Measurements from ENCODE around the gene PPP1CA. TPM values are rescaled to one million over a fixed set of nuclear protein-coding genes. Genes with fewer than 3 reads are reported as not detected.

Gene PPP1CA
- total RNA-seq, 1 experiment from 2014 or later = 238 TPM

DNA sequence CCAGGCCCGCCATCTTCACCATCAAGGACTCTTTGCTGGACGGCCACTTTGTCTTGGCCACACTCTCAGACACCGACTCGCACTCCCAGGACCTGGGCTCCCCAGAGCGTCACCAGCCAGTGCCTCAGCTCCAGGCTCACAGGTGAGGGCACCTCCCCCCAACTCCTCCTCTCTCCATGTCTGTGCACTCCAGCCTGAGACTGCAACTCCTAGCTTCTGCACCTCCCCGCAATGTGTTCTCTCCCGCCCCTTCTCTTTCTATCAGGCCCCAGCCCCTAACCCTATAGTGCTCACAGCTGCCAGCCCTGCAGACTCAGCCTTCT lies 5.4 kb downstream of the PPP1CA start:
- H3K27me3 ChIP-seq (ENCODE audit: insufficient read depth, low read length) = no peaks in the 10 kb centered on the region
- BruUV-seq (replicated peaks) = no TSS peak
- ChIA-PET POLR2A (no interaction called here), CTCF (no interaction called here), RAD21 (ENCODE audit: low non-redundant PET in 1 of 2, low total read pairs in 2 of 2, uncharacterized antibody in 2 of 2, unreplicated experiment in 2 of 2) (interaction anchor here in 1 of 2 experiments (0.6 kb wide), 1 partner anchor 41 kb away, joined by 6 read pairs; no protein-coding TSS in a partner anchor)
- DNase-seq (ENCODE audit: low read depth, low spot score) = no peak
- H3K4me3 ChIP-seq (replicated peaks in 1 of 2; ENCODE audit: low read depth in 1 of 2, low read length in 2 of 2) = no peak overlapping the region
- H3K4me1 ChIP-seq (ENCODE audit: control insufficient read depth in 1 of 2, insufficient read depth in 2 of 2, low read length in 2 of 2) = peaks cover 10 to 22% of the 10 kb centered on the region in 2 experiments; a peak in 3 of 4 replicates
- H3K9me2 ChIP-seq (ENCODE audit: insufficient read depth) = no peaks in the 10 kb centered on the region
- H3K36me3 ChIP-seq (ENCODE audit: control insufficient read depth in 1 of 2, insufficient read depth in 2 of 2, low read length in 2 of 2) = peaks cover 13 to 37% of the 10 kb centered on the region in 2 experiments; a peak in 3 of 4 replicates
- H3K9me3 ChIP-seq (ENCODE audit: control insufficient read depth in 1 of 2, insufficient read depth in 1 of 2, low read depth in 1 of 2, low read length in 2 of 2) = no peaks in the 10 kb centered on the region
- H3K27ac ChIP-seq (ENCODE audit: low read depth, low read length) = no peak overlapping the region; the same call in 1 of the 2 replicates
- TF ChIP-seq YY1 (IDR thresholded peaks at IDR 0.05; ENCODE audit: extremely low read depth, insufficient replicate concordance, low read depth, low read length) = no peak
- no peak for TF ChIP-seq EZH2 (IDR thresholded peaks at IDR 0.05)
- no peak for TF ChIP-seq POLR2A (IDR thresholded peaks at IDR 0.05; ENCODE audit: borderline replicate concordance, extremely low read depth, insufficient read depth, insufficient read length)
- no peak for TF ChIP-seq FOSL1 (IDR thresholded peaks at IDR 0.05; ENCODE audit: low read depth)
- no peak for TF ChIP-seq CBX3 (IDR thresholded peaks at IDR 0.05; ENCODE audit: low read depth)
- TF ChIP-seq CEBPB (IDR thresholded peaks at IDR 0.05; ENCODE audit: low read depth) = no peak
- TF ChIP-seq ZNF274 (IDR thresholded peaks at IDR 0.05; ENCODE audit: low read depth, low read length) = no peak
- TF ChIP-seq SP1 (IDR thresholded peaks at IDR 0.05; ENCODE audit: low read depth) = no peak
- TF ChIP-seq SRF (IDR thresholded peaks at IDR 0.05; ENCODE audit: low read depth) = no peak
- TF ChIP-seq RAD21 (IDR thresholded peaks at IDR 0.05; ENCODE audit: low read depth) = no peak
- no peak for TF ChIP-seq JUND (IDR thresholded peaks at IDR 0.05)
- no peak for TF ChIP-seq TCF7L2 (IDR thresholded peaks at IDR 0.05; ENCODE audit: borderline replicate concordance, extremely low read depth, insufficient read depth, insufficient read length)
- no peak for TF ChIP-seq ELF1 (IDR thresholded peaks at IDR 0.05; ENCODE audit: borderline replicate concordance, low read depth)
- intact Hi-C loops (cut with micrococcal nuclease) = no loop called here
- peaks cover 35% of the 10 kb centered on the region for H3K79me2 ChIP-seq (ENCODE audit: insufficient read depth, low read length)
- no peak overlapping the region for H2AFZ ChIP-seq (ENCODE audit: low read depth, low read length, poor library complexity, severe bottlenecking)
- H3K4me2 ChIP-seq (ENCODE audit: low read length) = no peak overlapping the region
- ATAC-seq = no peak
- H4K20me1 ChIP-seq (ENCODE audit: insufficient read depth) = no peaks in the 10 kb centered on the region
- no peak overlapping the region for H3K9ac ChIP-seq (ENCODE audit: low read length)
